Neural progenitor cell (in vitro differentiated cells): ENCODE data around the gene ATP11A. TPM values are rescaled to one million over a fixed set of nuclear protein-coding genes. Genes with fewer than 3 reads are reported as not detected.
"Not testable (repeated sequence)": the region's sequence is repeated elsewhere in the genome, so short reads cannot be mapped to it uniquely, and the experiment has no call there.

Experiments used
- DNase-seq: peaks from one replicate; pipeline ENCODE4 v3.0.0-alpha.2; 2016; ENCODE audit warnings: low spot score
- H2AFZ ChIP-seq: fragments of 200-600 bp; sonication (generic); replicated peaks from 2 replicates; pipeline ENCODE4 v1.6.1; 2016; ENCODE audit warnings: antibody characterized with exemption
- H3F3A ChIP-seq: fragments of 200-600 bp; sonication (generic); 2 replicates; pipeline ENCODE4 v1.6.1; 2016; ENCODE audit warnings: antibody characterized with exemption, low read depth
- H3K27ac ChIP-seq: fragments of 200-600 bp; sonication (generic); 2 replicates; pipeline ENCODE4 v1.5.1; 2016; ENCODE audit warnings: mild to moderate bottlenecking
- H3K27me3 ChIP-seq: fragments of 200-600 bp; sonication (generic); 2 replicates; pipeline ENCODE4 v1.6.1; 2016; ENCODE audit warnings: mild to moderate bottlenecking, moderate library complexity
- H3K36me3 ChIP-seq: fragments of 200-600 bp; sonication (generic); 2 replicates; pipeline ENCODE4 v1.5.1; 2016
- H3K4me1 ChIP-seq: fragments of 200-600 bp; sonication (generic); 2 replicates; pipeline ENCODE4 v1.6.1; 2016; ENCODE audit warnings: mixed run types
- H3K4me2 ChIP-seq: fragments of 200-600 bp; sonication (generic); 2 replicates; pipeline ENCODE4 v1.6.1; 2016
- H3K4me3 ChIP-seq: fragments of 200-600 bp; sonication (generic); 2 replicates; pipeline ENCODE4 v1.5.1; 2016
- H3K79me2 ChIP-seq: fragments of 200-600 bp; sonication (generic); 2 replicates; pipeline ENCODE4 v1.6.1; 2016; ENCODE audit warnings: low read depth
- H3K9ac ChIP-seq: fragments of 200-600 bp; sonication (generic); 2 replicates; pipeline ENCODE4 v1.6.1; 2016
- H3K9me3 ChIP-seq: fragments of 200-600 bp; sonication (generic); 2 replicates; pipeline ENCODE4 v1.5.1; 2016; ENCODE audit warnings: low read depth
- H4K20me1 ChIP-seq: fragments of 200-600 bp; sonication (generic); 2 replicates; pipeline ENCODE4 v1.6.1; 2016; ENCODE audit warnings: low read depth
- H3K27ac Mint-ChIP-seq: 3 replicates; pipeline ENCODE4 v1.8.0; 2021; ENCODE audit warnings: mixed read lengths
- H3K27me3 Mint-ChIP-seq: 2 replicates; pipeline ENCODE4 v1.8.0; 2022; ENCODE audit warnings: low read depth, mild to moderate bottlenecking, inconsistent platforms, moderate library complexity, mixed read lengths; ENCODE audit not compliant: insufficient read depth
- H3K36me3 Mint-ChIP-seq: 3 replicates; pipeline ENCODE4 v1.8.0; 2021; ENCODE audit warnings: mixed read lengths
- H3K4me1 Mint-ChIP-seq: 3 replicates; pipeline ENCODE4 v1.8.0; 2021; ENCODE audit warnings: mixed read lengths
- H3K4me3 Mint-ChIP-seq: 3 replicates; pipeline ENCODE4 v1.8.0; 2021; ENCODE audit warnings: mild to moderate bottlenecking, moderate library complexity, mixed read lengths
- H3K9me3 Mint-ChIP-seq: 3 replicates; pipeline ENCODE4 v1.8.0; 2020; ENCODE audit warnings: mixed read lengths
- EZH2 ChIP-seq: fragments of 200-600 bp; sonication (generic); IDR thresholded peaks from 2 replicates; pipeline ENCODE4 v1.6.1; 2017; ENCODE audit warnings: antibody characterized with exemption, mild to moderate bottlenecking, moderate library complexity
- EZH2phosphoT487 ChIP-seq: fragments of 200-600 bp; sonication (generic); IDR thresholded peaks from 2 replicates; pipeline ENCODE4 v1.6.1; 2017; ENCODE audit warnings: antibody characterized with exemption
- total RNA-seq: library from RNA; depleted of rRNA; stranded (reverse); fragments of >200 nt; gene quantifications from 2 replicates; pipeline ENCODE4 v1.2.3, GENCODE V29; 2015; ENCODE audit warnings: low replicate concordance
- TF ChIP-seq, protein P1 (sequence below): fragments of 200-600 bp; sonication (generic); IDR thresholded peaks from 2 replicates; pipeline ENCODE4 v1.5.1; 2017; ENCODE audit warnings: antibody characterized with exemption, mild to moderate bottlenecking

The ATP11A gene
- total RNA-seq, 1 donor from 2014 or later, result 12.6 TPM

DNA sequence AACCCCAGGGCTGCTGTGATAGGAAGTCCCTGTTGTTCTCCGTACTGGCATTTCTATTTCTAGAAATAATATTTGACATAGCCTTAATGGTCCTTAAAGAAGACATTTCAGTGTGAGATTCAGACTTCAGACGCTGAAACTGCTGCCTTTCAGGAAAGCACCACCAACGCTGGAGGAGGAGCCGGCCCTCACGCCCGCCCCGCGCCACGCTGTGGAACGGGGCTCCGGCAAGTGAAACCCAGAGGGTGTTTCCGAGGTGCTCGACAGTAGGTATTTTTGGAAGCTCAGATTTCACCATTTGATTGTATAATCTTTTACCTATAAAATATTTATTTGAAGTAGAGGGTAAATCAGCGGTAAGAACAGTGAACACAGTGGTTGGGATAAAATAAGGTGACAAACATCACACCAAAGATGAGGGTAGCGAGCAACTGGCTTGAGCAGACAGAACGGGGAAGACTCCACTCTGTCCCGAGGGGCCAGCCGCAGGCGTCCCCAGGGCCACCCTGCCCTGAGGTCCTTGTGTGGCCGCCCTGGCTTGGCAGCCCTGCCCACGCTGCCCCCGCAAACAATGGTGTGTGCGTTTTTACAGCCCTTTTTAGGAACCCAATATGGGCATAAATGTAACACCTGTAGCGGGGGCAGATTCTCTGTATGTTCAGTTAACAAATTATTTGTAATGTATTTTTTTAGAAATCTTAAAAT is 193.6 kb downstream of the ATP11A start:
- Mint-ChIP-seq H3K9me3 (no peaks in the 10 kb centered on the region), H3K4me3 (no peak overlapping the region), H3K27ac (no peak overlapping the region), H3K4me1 (peaks cover 30% of the 10 kb centered on the region), H3K27me3 (peaks cover 2% of the 10 kb centered on the region), H3K36me3 (peaks cover 4% of the 10 kb centered on the region)
- H2AFZ ChIP-seq, result no peak overlapping the region
- TF ChIP-seq, protein P1, sequence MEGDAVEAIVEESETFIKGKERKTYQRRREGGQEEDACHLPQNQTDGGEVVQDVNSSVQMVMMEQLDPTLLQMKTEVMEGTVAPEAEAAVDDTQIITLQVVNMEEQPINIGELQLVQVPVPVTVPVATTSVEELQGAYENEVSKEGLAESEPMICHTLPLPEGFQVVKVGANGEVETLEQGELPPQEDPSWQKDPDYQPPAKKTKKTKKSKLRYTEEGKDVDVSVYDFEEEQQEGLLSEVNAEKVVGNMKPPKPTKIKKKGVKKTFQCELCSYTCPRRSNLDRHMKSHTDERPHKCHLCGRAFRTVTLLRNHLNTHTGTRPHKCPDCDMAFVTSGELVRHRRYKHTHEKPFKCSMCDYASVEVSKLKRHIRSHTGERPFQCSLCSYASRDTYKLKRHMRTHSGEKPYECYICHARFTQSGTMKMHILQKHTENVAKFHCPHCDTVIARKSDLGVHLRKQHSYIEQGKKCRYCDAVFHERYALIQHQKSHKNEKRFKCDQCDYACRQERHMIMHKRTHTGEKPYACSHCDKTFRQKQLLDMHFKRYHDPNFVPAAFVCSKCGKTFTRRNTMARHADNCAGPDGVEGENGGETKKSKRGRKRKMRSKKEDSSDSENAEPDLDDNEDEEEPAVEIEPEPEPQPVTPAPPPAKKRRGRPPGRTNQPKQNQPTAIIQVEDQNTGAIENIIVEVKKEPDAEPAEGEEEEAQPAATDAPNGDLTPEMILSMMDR, result no peak
- TF ChIP-seq EZH2phosphoT487, result no peak
- TF ChIP-seq EZH2, result no peak
- no peaks in the 10 kb centered on the region for H4K20me1 ChIP-seq
- no peak for DNase-seq
- no peaks in the 10 kb centered on the region for H3K27me3 ChIP-seq
- H3K27ac ChIP-seq, result no peak overlapping the region
- no peaks in the 10 kb centered on the region for H3K79me2 ChIP-seq
- peaks cover 35% of the 10 kb centered on the region for H3F3A ChIP-seq
- no peak overlapping the region for H3K4me2 ChIP-seq
- H3K4me1 ChIP-seq, result peaks cover 15% of the 10 kb centered on the region
- H3K36me3 ChIP-seq, result no peaks in the 10 kb centered on the region
- H3K9ac ChIP-seq, result no peak overlapping the region
- no peak overlapping the region for H3K4me3 ChIP-seq
- H3K9me3 ChIP-seq, result no peaks in the 10 kb centered on the region

DNA sequence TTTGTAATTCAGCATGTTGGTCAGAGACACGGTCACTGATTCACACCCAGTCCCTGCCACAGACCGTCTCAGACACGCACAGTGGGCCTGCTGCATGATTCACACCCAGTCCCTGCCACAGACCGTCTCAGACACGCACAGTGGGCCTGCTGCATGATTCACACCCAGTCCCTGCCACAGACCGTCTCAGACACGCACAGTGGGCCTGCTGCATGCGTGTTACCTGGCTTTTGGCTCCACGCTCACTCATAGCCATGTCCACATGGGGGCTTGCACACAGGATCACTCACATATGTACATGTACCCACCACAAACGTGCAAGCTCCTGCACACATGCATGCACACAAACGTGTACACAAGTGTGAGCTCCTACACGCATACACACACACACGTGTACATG is 194.9 kb downstream of the ATP11A start:
- not testable (repeated sequence) for H4K20me1 ChIP-seq, H3K27me3 Mint-ChIP-seq, H3K9me3 ChIP-seq, H3K27ac Mint-ChIP-seq, H3K4me2 ChIP-seq, H3K36me3 ChIP-seq, DNase-seq, H3K36me3 Mint-ChIP-seq, H3K4me3 ChIP-seq, H2AFZ ChIP-seq, H3K9me3 Mint-ChIP-seq, H3K4me3 Mint-ChIP-seq, H3K27me3 ChIP-seq, H3K79me2 ChIP-seq, H3K27ac ChIP-seq, H3K9ac ChIP-seq
- Histone ChIP-seq H3K4me1 (peaks cover 15% of the 10 kb centered on the region), H3F3A (peaks cover 35% of the 10 kb centered on the region)
- H3K4me1 Mint-ChIP-seq, result peaks cover 32% of the 10 kb centered on the region

DNA sequence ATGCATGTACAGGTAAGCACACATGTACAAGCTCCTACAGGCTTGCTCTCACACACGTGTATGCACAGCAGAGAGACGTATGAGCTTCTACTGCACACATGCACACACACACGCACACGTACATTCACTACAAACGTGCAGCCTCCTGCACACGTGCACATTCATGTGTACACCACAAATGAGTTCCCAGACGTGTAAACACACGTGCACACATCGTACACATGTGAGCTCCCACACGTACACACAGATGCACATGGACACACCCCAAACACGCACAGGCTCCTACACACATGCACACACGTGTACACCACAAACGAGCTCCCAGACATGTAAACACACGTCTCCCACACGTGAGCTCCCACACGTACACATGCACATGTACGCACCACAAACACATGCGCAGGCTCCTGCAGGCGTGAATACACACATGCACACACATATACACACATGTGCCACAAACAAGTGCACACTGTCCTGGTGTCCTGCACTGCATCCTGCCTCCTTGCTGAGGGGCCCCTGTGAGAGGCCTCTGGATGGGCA is 195.5 kb downstream of the ATP11A start:
- DNase-seq, result no peak
- H3K4me2 ChIP-seq, result peak overlapping the region; percentile 53
- Mint-ChIP-seq H3K9me3 (no peaks in the 10 kb centered on the region), H3K36me3 (peaks cover 4% of the 10 kb centered on the region), H3K4me3 (no peak overlapping the region), H3K27me3 (peaks cover 5% of the 10 kb centered on the region), H3K4me1 (peaks cover 37% of the 10 kb centered on the region), H3K27ac (no peak overlapping the region)
- peak overlapping the region; percentile 56 for H3K27ac ChIP-seq
- H3F3A ChIP-seq, result peaks cover 40% of the 10 kb centered on the region
- H3K9me3 ChIP-seq, result no peaks in the 10 kb centered on the region
- no peak overlapping the region for H3K4me3 ChIP-seq
- H2AFZ ChIP-seq, result no peak overlapping the region
- no peaks in the 10 kb centered on the region for H3K36me3 ChIP-seq
- peaks cover 5% of the 10 kb centered on the region for H3K27me3 ChIP-seq
- H4K20me1 ChIP-seq, result no peaks in the 10 kb centered on the region
- no peaks in the 10 kb centered on the region for H3K79me2 ChIP-seq
- H3K4me1 ChIP-seq, result peaks cover 15% of the 10 kb centered on the region
- H3K9ac ChIP-seq, result no peak overlapping the region
- TF ChIP-seq, protein P1, result no peak

DNA sequence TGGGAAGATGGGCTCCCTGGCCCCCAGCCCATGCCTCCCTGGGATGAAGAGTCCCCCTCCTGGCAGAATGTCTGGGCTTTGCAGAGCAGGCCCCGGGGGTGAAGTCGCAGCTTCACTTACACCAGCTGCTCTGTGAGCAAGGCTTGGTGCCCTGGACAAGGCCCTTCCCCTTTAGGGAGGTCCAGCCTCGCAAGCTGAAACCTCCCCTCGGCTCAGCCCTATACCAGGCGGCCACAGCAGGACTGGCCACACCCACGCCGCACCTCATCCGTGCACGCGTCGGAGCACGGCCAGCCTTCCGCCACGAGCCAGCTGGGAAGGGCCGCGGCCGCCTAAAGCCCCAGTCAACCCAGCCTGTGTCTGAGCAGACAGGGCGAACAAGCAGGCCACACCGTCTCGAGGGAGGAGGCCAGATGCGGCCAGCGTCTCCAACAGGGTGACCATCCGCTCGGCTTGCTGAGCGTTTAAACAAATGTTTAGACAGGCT is 196.0 kb downstream of the ATP11A start:
- Histone ChIP-seq H3K27me3 (peaks cover 8% of the 10 kb centered on the region), H2AFZ (no peak overlapping the region), H3K4me2 (peak overlapping the region; percentile 53), H3K27ac (peak overlapping the region; percentile 56), H3K36me3 (no peaks in the 10 kb centered on the region), H3K9me3 (no peaks in the 10 kb centered on the region), H4K20me1 (no peaks in the 10 kb centered on the region), H3K79me2 (no peaks in the 10 kb centered on the region), H3K4me3 (peak overlapping the region; percentile 4), H3F3A (peaks cover 45% of the 10 kb centered on the region), H3K4me1 (peaks cover 20% of the 10 kb centered on the region), H3K9ac (no peak overlapping the region)
- peak; percentile 95 for DNase-seq
- Mint-ChIP-seq H3K27me3 (peaks cover 5% of the 10 kb centered on the region), H3K9me3 (no peaks in the 10 kb centered on the region), H3K27ac (no peak overlapping the region), H3K36me3 (no peaks in the 10 kb centered on the region), H3K4me1 (peaks cover 42% of the 10 kb centered on the region), H3K4me3 (peak overlapping the region; percentile 50)
- TF ChIP-seq EZH2phosphoT487 (no peak), EZH2 (no peak)
- TF ChIP-seq, protein P1, result no peak
